OCI-LY7 (cell line): ENCODE results near the gene RTN4RL2. TPM values are rescaled to one million over a fixed set of nuclear protein-coding genes. Genes with fewer than 3 reads are reported as not detected.

Experiments
- BruUV-seq: library from RNA; stranded (reverse); fragments of 400-500 nt; replicated peaks from 2 replicates; lab custom pipeline; 2021; lab: Mats Ljungman, UMichigan
- CTCF ChIA-PET: fragments of 300-600 bp; sonication (Branson Sonifier 250); formaldehyde crosslinking; loops from one replicate; lab custom pipeline; 2022; ENCODE audit warnings: antibody characterized with exemption; ENCODE audit not compliant: unreplicated experiment; lab: Charles Lee
- POLR2A ChIA-PET: fragments of 300-600 bp; sonication (Branson Sonifier 250); formaldehyde crosslinking; loops from one replicate; lab custom pipeline; 2022; ENCODE audit warnings: antibody characterized with exemption; lab: Charles Lee
- DNase-seq: peaks from one replicate; pipeline ENCODE4 v3.0.0-alpha.2; 2015; ENCODE audit warnings: low spot score
- H2AFZ ChIP-seq: fragments of 200-600 bp; sonication (generic), shearing (Covaris generic); 2 replicates; pipeline ENCODE4 v1.6.1; 2014; ENCODE audit warnings: mild to moderate bottlenecking, antibody characterized with exemption, low read length, moderate library complexity
- H3K27ac ChIP-seq: fragments of 200-600 bp; sonication (generic); 2 replicates; pipeline ENCODE4 v1.5.1; 2014; ENCODE audit warnings: mixed run types, low read depth, mild to moderate bottlenecking, moderate library complexity, low read length, inconsistent platforms; ENCODE audit not compliant: poor library complexity, severe bottlenecking
- H3K36me3 ChIP-seq: fragments of 200-600 bp; sonication (generic); 2 replicates; pipeline ENCODE4 v1.6.1; 2014; ENCODE audit warnings: mild to moderate bottlenecking, antibody characterized with exemption, low read length, moderate library complexity, mixed read lengths; ENCODE audit not compliant: insufficient read depth
- H3K4me1 ChIP-seq: fragments of 200-600 bp; sonication (generic); 2 replicates; pipeline ENCODE4 v1.5.1; 2014; ENCODE audit warnings: mild to moderate bottlenecking, low read length; ENCODE audit not compliant: insufficient read depth, poor library complexity, severe bottlenecking
- H3K4me2 ChIP-seq: fragments of 200-600 bp; sonication (generic); 2 replicates; pipeline ENCODE4 v1.6.1; 2014; ENCODE audit warnings: mild to moderate bottlenecking, low read length
- H3K4me3 ChIP-seq: fragments of 200-600 bp; sonication (generic); 2 replicates; pipeline ENCODE4 v1.5.1; 2014; ENCODE audit warnings: mild to moderate bottlenecking, low read depth, low read length; ENCODE audit not compliant: poor library complexity, severe bottlenecking
- H3K79me2 ChIP-seq: fragments of 200-600 bp; sonication (generic); 2 replicates; pipeline ENCODE4 v1.6.1; 2016; ENCODE audit warnings: low read depth, mild to moderate bottlenecking, low read length, moderate library complexity, mixed read lengths; ENCODE audit not compliant: insufficient read depth
- H3K9me2 ChIP-seq: fragments of 200-600 bp; sonication (generic); 2 replicates; pipeline ENCODE4 v1.6.1; 2016; ENCODE audit warnings: mild to moderate bottlenecking, low read length, mixed read lengths; ENCODE audit not compliant: insufficient read depth
- H3K9me3 ChIP-seq: fragments of 200-600 bp; sonication (generic); 2 replicates; pipeline ENCODE4 v1.6.1; 2014; ENCODE audit warnings: mild to moderate bottlenecking, mixed run types, low read length, mixed read lengths
- H4K20me1 ChIP-seq: fragments of 200-600 bp; sonication (generic); 2 replicates; pipeline ENCODE4 v1.6.1; 2014; ENCODE audit warnings: mild to moderate bottlenecking, antibody characterized with exemption, low read length, moderate library complexity, mixed read lengths; ENCODE audit not compliant: insufficient read depth
- EZH2phosphoT487 ChIP-seq: fragments of 200-600 bp; sonication (generic); IDR thresholded peaks from 2 replicates; pipeline ENCODE4 v1.6.1; 2018; ENCODE audit warnings: low read depth, borderline replicate concordance, mild to moderate bottlenecking, mixed run types, antibody characterized with exemption, low read length, moderate library complexity, mixed read lengths
- intact Hi-C: fragments of 100-400 bp; cut with micrococcal nuclease; formaldehyde crosslinking; loops from one replicate; pipeline ENCODE4 v1.10.0; 2022; ENCODE audit not compliant: unreplicated experiment
- total RNA-seq, 2 experiments: library from RNA; depleted of rRNA in 1 of 2; stranded (reverse); fragments of >200 nt in 1 of 2; shearing (Covaris generic) in 1 of 2; gene quantifications; 2 replicates each; pipeline ENCODE4 v1.2.3, GENCODE V29; 2014 to 2022
- TF ChIP-seq, protein P1 (sequence below): fragments of 200-600 bp; sonication (generic); conservative IDR thresholded peaks from 2 replicates; pipeline ENCODE4 v1.5.1; 2014; ENCODE audit warnings: mild to moderate bottlenecking, antibody characterized with exemption, low read length, moderate library complexity, mixed read lengths

The RTN4RL2 gene
- total RNA-seq, 2 experiments from 2014 or later: 0.25 to 4.2 TPM

DNA sequence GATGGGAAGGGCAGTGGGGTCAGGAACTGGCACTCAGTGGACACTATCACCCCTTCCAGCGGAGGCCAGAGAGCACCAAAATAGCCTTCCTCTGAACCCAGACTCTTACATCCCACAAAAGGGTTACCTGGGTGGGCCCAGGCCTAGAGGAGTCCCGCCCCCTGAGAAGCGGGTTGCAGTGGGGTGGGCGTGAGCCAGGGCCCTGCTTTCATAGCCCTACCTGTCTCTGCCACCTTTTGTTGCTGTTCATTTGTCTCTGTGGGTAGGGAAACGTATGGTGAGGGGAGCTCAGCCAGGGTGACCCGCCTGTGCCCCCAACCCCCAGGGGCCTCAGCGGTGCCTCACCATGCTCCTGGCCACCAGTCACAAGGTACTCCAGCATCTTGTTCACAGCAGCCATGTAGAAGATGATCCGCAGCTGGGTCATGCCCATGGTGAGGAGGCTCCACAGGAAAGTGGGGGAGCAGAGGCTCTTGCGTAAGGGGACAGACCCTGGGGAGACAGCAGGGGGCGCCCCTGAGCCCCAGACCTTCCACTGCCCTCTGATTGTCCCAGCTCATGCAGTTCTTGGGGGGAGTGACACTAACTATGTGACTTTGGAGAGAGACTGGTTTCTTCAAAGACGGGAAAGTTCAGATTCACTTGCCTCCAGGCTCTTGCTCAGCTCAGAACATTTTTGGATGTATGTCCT is 31.2 kb downstream of the RTN4RL2 start:
- Histone ChIP-seq H3K4me1 (peaks cover 22% of the 10 kb centered on the region), H2AFZ (no peak overlapping the region), H3K9me2 (no peaks in the 10 kb centered on the region), H3K9me3 (no peaks in the 10 kb centered on the region), H3K36me3 (peaks cover 86% of the 10 kb centered on the region), H3K79me2 (no peaks in the 10 kb centered on the region), H4K20me1 (no peaks in the 10 kb centered on the region), H3K27ac (no peak overlapping the region), H3K4me3 (no peak overlapping the region), H3K4me2 (no peak overlapping the region)
- intact Hi-C loops: no loop called here
- TF ChIP-seq EZH2phosphoT487: no peak
- TF ChIP-seq, protein P1, sequence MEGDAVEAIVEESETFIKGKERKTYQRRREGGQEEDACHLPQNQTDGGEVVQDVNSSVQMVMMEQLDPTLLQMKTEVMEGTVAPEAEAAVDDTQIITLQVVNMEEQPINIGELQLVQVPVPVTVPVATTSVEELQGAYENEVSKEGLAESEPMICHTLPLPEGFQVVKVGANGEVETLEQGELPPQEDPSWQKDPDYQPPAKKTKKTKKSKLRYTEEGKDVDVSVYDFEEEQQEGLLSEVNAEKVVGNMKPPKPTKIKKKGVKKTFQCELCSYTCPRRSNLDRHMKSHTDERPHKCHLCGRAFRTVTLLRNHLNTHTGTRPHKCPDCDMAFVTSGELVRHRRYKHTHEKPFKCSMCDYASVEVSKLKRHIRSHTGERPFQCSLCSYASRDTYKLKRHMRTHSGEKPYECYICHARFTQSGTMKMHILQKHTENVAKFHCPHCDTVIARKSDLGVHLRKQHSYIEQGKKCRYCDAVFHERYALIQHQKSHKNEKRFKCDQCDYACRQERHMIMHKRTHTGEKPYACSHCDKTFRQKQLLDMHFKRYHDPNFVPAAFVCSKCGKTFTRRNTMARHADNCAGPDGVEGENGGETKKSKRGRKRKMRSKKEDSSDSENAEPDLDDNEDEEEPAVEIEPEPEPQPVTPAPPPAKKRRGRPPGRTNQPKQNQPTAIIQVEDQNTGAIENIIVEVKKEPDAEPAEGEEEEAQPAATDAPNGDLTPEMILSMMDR: peak; percentile 89
- DNase-seq: peak; percentile 59
- POLR2A ChIA-PET: interaction anchor here (0.7 to 3.9 kb wide), 2 partner anchors 24 to 37 kb away, joined by 3 to 64 read pairs; partner anchors contain the start of gene SLC43A1
- BruUV-seq: no TSS peak
- CTCF ChIA-PET: interaction anchor here (0.8 kb wide), 1 partner anchor 36 kb away, joined by 3 read pairs; no protein-coding TSS in a partner anchor

DNA sequence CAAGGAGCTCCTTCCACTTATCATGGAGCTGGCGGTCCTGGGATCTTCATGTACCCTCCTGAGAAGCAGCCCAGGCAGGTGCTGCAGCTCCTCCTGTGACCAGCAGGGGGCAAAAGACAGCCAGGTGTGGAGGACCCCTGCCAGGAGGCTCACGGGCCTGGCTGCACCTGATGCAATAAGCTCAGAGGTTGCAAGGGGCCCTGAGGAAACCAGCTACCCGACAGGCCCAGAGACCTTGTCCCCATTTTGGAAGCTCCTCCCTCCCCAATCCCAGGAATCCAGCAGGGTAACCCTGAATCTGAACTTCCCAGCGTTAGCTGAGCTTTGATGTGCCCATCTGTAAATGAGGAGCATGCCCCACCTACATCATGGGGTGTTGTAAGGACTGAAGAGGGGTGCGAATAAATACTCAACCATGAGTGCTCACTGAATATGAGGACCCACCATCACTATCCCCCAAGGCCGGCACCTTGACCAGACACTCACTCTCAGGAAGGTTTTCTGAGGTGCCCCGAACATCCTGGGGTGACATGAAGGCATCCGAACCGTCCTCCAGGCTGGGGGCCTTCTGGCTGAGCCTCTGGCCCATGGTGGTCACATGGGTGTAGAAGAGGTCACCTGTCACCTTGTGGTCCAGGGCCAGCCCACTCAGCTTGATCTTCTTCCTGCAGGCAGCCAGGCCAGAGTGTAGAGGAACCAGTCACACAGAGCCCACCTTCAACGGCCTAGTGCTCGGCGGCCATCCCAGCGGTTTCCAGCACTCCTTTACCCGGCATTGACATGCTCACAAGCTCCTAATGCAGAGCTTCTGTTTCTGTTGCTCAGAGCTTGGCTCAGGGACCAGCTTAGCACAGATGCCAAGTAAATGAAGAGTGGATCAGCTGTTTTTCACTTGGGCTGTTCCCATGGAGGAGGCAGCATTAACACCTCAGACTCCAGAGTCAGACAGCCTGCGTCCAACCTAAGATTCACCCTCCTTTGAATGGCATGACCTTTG is 33.5 kb downstream of the RTN4RL2 start:
- no peaks in the 10 kb centered on the region for H3K9me2 ChIP-seq
- peaks cover 16% of the 10 kb centered on the region for H3K4me1 ChIP-seq
- ChIA-PET CTCF (interaction anchor here (0.6 to 2.5 kb wide), 17 partner anchors 8 to 174 kb away, joined by 3 to 60 read pairs (median 9); partner anchors contain the start of genes SLC43A1 and ZDHHC5), POLR2A (interaction anchor here (0.6 to 5.3 kb wide), 16 partner anchors 8 to 291 kb away, joined by 3 to 64 read pairs (median 4); partner anchors contain the start of genes SELENOH, SLC43A1 and TIMM10)
- peaks cover 86% of the 10 kb centered on the region for H3K36me3 ChIP-seq
- peak overlapping the region; percentile 75 for H3K27ac ChIP-seq
- H4K20me1 ChIP-seq: no peaks in the 10 kb centered on the region
- peak; percentile 91 for DNase-seq
- TF ChIP-seq EZH2phosphoT487: no peak
- TF ChIP-seq, protein P1: peak; percentile 96
- TSS peak; percentile 27 for BruUV-seq
- H3K9me3 ChIP-seq: no peaks in the 10 kb centered on the region
- no peak overlapping the region for H2AFZ ChIP-seq
- no peak overlapping the region for H3K4me3 ChIP-seq
- no peak overlapping the region for H3K4me2 ChIP-seq
- intact Hi-C loops: loop anchor here (1.0 kb wide), 3 partner anchors 18 to 150 kb away; no protein-coding TSS in a partner anchor
- H3K79me2 ChIP-seq: no peaks in the 10 kb centered on the region
